Upper lobe of left lung (tissue), 4 donors: ENCODE results near the gene IFITM2.

Experiments
- CTCF ChIP-seq, 6 experiments: fragments of 450-650 bp in 4 of 6; fragments of 200-600 bp in 2 of 6; sonication (generic) in 2 of 6; IDR thresholded peaks; one replicate each; pipeline ENCODE4 v1.5.1; 2016 to 2019; ENCODE audit warnings: antibody characterized with exemption in 6 of 6
- POLR2AphosphoS5 ChIP-seq, 2 donors: sonication (generic); formaldehyde crosslinking; IDR thresholded peaks; one replicate each; pipeline ENCODE4 v1.5.1; 2017; ENCODE audit warnings: antibody characterized with exemption in 2 of 2

DNA sequence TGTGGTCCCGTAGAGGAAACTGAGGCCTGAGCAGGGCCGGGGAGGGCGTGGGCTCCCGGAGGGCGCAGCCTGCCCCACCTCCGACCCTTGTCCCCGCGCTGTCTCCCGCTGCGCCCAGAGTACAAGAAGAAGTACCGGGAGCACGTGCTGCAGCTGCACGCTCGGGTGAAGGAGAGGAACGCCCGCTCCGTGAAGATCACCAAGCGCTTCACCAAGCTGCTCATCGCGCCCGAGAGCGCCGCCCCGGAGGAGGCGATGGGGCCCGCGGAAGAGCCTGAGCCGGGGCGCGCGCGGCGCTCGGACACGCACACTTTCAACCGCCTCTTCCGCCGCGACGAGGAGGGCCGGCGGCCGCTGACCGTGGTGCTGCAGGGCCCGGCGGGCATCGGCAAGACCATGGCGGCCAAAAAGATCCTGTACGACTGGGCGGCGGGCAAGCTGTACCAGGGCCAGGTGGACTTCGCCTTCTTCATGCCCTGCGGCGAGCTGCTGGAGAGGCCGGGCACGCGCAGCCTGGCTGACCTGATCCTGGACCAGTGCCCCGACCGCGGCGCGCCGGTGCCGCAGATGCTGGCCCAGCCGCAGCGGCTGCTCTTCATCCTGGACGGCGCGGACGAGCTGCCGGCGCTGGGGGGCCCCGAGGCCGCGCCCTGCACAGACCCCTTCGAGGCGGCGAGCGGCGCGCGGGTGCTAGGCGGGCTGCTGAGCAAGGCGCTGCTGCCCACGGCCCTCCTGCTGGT, 27.5 kb upstream of the IFITM2 start:
- TF ChIP-seq CTCF (IDR thresholded peaks at IDR 0.05) = no peak
- no peak for TF ChIP-seq POLR2AphosphoS5 (IDR thresholded peaks at IDR 0.05)
